Measurements from ENCODE around the gene AP5Z1.

- TF ChIP-seq, protein P1, sequence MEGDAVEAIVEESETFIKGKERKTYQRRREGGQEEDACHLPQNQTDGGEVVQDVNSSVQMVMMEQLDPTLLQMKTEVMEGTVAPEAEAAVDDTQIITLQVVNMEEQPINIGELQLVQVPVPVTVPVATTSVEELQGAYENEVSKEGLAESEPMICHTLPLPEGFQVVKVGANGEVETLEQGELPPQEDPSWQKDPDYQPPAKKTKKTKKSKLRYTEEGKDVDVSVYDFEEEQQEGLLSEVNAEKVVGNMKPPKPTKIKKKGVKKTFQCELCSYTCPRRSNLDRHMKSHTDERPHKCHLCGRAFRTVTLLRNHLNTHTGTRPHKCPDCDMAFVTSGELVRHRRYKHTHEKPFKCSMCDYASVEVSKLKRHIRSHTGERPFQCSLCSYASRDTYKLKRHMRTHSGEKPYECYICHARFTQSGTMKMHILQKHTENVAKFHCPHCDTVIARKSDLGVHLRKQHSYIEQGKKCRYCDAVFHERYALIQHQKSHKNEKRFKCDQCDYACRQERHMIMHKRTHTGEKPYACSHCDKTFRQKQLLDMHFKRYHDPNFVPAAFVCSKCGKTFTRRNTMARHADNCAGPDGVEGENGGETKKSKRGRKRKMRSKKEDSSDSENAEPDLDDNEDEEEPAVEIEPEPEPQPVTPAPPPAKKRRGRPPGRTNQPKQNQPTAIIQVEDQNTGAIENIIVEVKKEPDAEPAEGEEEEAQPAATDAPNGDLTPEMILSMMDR (IDR thresholded peaks at IDR 0.05), result no peak
- no peak for TF ChIP-seq EZH2 (IDR thresholded peaks at IDR 0.05; ENCODE audit: borderline replicate concordance, insufficient read depth, low read depth, low read length, poor library complexity, severe bottlenecking)
Measured at GRCh38 chr7:4771737-4772136, 3.7 kb upstream of the AP5Z1 start.

Data from B cell (primary cell).